ENCODE measurements around the gene CAPN3. TPM values are rescaled to one million over a fixed set of nuclear protein-coding genes. Genes with fewer than 3 reads are reported as not detected.

CAPN3 gene
- total and polyA plus RNA-seq, 2 donors (not counting 3 experiments of a cell fraction or from before 2014, with no cell fraction given), result 2.2 to 3.7 TPM

DNA sequence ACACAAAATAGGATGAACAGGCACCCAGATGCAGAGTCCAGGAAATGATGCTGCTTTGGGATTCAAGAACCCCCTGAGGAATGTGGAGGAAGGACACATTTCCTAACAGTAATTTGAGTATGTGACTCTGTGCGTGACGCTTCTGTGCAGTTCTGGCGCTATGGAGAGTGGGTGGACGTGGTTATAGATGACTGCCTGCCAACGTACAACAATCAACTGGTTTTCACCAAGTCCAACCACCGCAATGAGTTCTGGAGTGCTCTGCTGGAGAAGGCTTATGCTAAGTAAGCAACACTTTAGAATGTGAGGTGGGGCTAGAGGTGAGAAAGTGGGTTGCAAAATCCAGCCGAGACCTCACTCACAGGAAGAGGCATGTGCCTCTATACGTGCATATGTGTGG, 28.3 kb downstream of the CAPN3 start:
- H3K79me2 ChIP-seq (ENCODE audit: control insufficient read depth, insufficient read depth, low read length), result no peaks in the 10 kb centered on the region
- dilution Hi-C loops (cut with MboI; ENCODE audit: extremely low pct_ligation_motif_present, low sequenced_read_pairs), result no loop called here
- ChIA-PET CTCF (no interaction called here), POLR2A (no interaction called here)
- peaks cover 11% of the 10 kb centered on the region for H3K4me1 ChIP-seq (ENCODE audit: control insufficient read depth, extremely low read depth, insufficient read depth, low read length)
- intact Hi-C loops (cut with micrococcal nuclease), result loop anchor here (10.0 kb wide), 1 partner anchor 313 kb away; no protein-coding TSS in a partner anchor
- no peak overlapping the region for H3K27ac ChIP-seq (ENCODE audit: insufficient read depth, low read depth, low read length)
- H3K27me3 ChIP-seq (ENCODE audit: control insufficient read depth in 2 of 2, insufficient read depth in 2 of 2, low read length in 2 of 2), result peaks cover 0 to 6% of the 10 kb centered on the region in 2 experiments
- H3K4me2 ChIP-seq (ENCODE audit: insufficient read depth, low read length), result no peak overlapping the region
- H3K4me3 ChIP-seq (replicated peaks in 1 of 3; ENCODE audit: insufficient read depth in 1 of 3, low read depth in 1 of 3, low read length in 3 of 3), result no peak overlapping the region
- no peaks in the 10 kb centered on the region for H3K9me1 ChIP-seq (replicated peaks; ENCODE audit: control insufficient read depth, extremely low read depth, insufficient read depth, low read length)
- BruUV-seq (replicated peaks), result no TSS peak
- TF ChIP-seq GATA2 (IDR thresholded peaks at IDR 0.05; ENCODE audit: insufficient read depth, insufficient read length, low read depth, low read length) (no peak), MYC (IDR thresholded peaks at IDR 0.05; ENCODE audit: low read depth, low read length) (no peak)
- no peak for DNase-seq (ENCODE audit: low read depth, low spot score)
- no peaks in the 10 kb centered on the region for H3K9me3 ChIP-seq (replicated peaks; ENCODE audit: control insufficient read depth, insufficient read depth, low read length)
- FAIRE-seq, result no peak
- no peaks in the 10 kb centered on the region for H3K36me3 ChIP-seq (ENCODE audit: control insufficient read depth in 2 of 2, extremely low read depth in 1 of 2, insufficient read depth in 2 of 2, low read length in 2 of 2)
- no peak overlapping the region for H2AFZ ChIP-seq (ENCODE audit: low read depth, low read length)
- no peaks in the 10 kb centered on the region for H4K20me1 ChIP-seq (replicated peaks; ENCODE audit: control insufficient read depth, extremely low read depth, insufficient read depth, low read length)
- H3K9ac ChIP-seq (replicated peaks; ENCODE audit: extremely low read depth, insufficient read depth, low read length), result no peak overlapping the region

DNA sequence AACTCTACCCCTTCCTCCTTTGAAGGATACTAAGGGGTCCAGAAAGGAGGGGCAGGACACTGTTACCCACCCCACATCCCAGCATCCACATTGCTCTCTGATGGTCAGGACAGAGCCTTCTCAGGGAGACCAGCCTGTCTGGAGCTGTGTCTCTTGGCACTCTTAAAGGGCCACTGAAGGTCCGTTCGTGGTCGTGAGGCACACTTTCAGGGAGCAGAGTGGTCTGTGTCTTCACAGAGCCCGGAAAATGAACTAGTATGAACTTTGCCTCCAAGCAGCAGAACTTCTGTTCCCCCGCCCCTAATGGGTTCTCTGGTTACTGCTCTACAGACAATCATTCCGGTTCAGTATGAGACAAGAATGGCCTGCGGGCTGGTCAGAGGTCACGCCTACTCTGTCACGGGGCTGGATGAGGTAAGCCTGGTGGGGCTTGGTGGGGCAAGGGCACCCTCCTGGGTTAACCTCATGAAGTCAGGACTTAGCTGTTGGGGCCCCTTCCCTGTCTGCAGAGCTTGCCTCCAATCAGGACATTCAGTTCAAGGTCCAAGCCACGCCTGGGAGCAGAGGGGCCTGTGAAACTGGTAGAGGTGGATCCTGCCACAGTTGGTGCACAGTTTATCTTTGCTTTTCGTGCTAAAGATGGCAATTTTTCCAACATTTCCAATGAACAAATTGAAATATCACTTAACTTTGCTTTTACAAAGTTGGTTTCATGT, 33.2 kb downstream of the CAPN3 start:
- H3K9me3 ChIP-seq (replicated peaks; ENCODE audit: control insufficient read depth, insufficient read depth, low read length), result no peaks in the 10 kb centered on the region
- no peak overlapping the region for H2AFZ ChIP-seq (ENCODE audit: low read depth, low read length)
- H3K4me2 ChIP-seq (ENCODE audit: insufficient read depth, low read length), result no peak overlapping the region
- ChIA-PET CTCF (interaction anchor here (1.1 to 2.2 kb wide), 2 partner anchors 16 to 254 kb away, joined by 4 read pairs; no protein-coding TSS in a partner anchor), POLR2A (no interaction called here)
- no peak for TF ChIP-seq POLR2A (IDR thresholded peaks at IDR 0.05; ENCODE audit: low read depth, low read length)
- TF ChIP-seq, protein P1, sequence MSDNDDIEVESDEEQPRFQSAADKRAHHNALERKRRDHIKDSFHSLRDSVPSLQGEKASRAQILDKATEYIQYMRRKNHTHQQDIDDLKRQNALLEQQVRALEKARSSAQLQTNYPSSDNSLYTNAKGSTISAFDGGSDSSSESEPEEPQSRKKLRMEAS (IDR thresholded peaks at IDR 0.05; ENCODE audit: insufficient read depth, insufficient read length), result no peak
- no peak for TF ChIP-seq MYC (IDR thresholded peaks at IDR 0.05; ENCODE audit: low read depth, low read length)
- TF ChIP-seq POLR2AphosphoS5 (IDR thresholded peaks at IDR 0.05; ENCODE audit: insufficient read depth, low read depth, low read length), result no peak
- no peak for TF ChIP-seq JUN (IDR thresholded peaks at IDR 0.05; ENCODE audit: borderline replicate concordance, insufficient read depth, insufficient read length, low read depth)
- TF ChIP-seq, protein P2, sequence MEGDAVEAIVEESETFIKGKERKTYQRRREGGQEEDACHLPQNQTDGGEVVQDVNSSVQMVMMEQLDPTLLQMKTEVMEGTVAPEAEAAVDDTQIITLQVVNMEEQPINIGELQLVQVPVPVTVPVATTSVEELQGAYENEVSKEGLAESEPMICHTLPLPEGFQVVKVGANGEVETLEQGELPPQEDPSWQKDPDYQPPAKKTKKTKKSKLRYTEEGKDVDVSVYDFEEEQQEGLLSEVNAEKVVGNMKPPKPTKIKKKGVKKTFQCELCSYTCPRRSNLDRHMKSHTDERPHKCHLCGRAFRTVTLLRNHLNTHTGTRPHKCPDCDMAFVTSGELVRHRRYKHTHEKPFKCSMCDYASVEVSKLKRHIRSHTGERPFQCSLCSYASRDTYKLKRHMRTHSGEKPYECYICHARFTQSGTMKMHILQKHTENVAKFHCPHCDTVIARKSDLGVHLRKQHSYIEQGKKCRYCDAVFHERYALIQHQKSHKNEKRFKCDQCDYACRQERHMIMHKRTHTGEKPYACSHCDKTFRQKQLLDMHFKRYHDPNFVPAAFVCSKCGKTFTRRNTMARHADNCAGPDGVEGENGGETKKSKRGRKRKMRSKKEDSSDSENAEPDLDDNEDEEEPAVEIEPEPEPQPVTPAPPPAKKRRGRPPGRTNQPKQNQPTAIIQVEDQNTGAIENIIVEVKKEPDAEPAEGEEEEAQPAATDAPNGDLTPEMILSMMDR (IDR thresholded peaks at IDR 0.05; ENCODE audit: extremely low read depth in 1 of 2, insufficient read depth in 1 of 2, low read depth in 1 of 2, low read length in 2 of 2), result no peak
- no peak for TF ChIP-seq GATA2 (IDR thresholded peaks at IDR 0.05; ENCODE audit: insufficient read depth, insufficient read length, low read depth, low read length)
- TF ChIP-seq FOS (IDR thresholded peaks at IDR 0.05; ENCODE audit: borderline replicate concordance, insufficient read depth, low read length), result no peak
- no peak for TF ChIP-seq EZH2 (IDR thresholded peaks at IDR 0.05; ENCODE audit: borderline replicate concordance, low read depth, low read length, severe bottlenecking)
- no peaks in the 10 kb centered on the region for H3K36me3 ChIP-seq (ENCODE audit: control insufficient read depth in 2 of 2, extremely low read depth in 1 of 2, insufficient read depth in 2 of 2, low read length in 2 of 2)
- intact Hi-C loops (cut with micrococcal nuclease), result no loop called here
- dilution Hi-C loops (cut with MboI; ENCODE audit: extremely low pct_ligation_motif_present, low sequenced_read_pairs), result no loop called here
- no peak overlapping the region for H3K4me3 ChIP-seq (replicated peaks in 1 of 3; ENCODE audit: insufficient read depth in 1 of 3, low read depth in 1 of 3, low read length in 3 of 3)
- H3K4me1 ChIP-seq (ENCODE audit: control insufficient read depth, extremely low read depth, insufficient read depth, low read length), result no peaks in the 10 kb centered on the region
- no peak overlapping the region for H3K9ac ChIP-seq (replicated peaks; ENCODE audit: extremely low read depth, insufficient read depth, low read length)
- DNase-seq (ENCODE audit: low read depth, low spot score) (no peak), FAIRE-seq (no peak)
- H4K20me1 ChIP-seq (replicated peaks; ENCODE audit: control insufficient read depth, extremely low read depth, insufficient read depth, low read length), result no peaks in the 10 kb centered on the region
- H3K27me3 ChIP-seq (ENCODE audit: control insufficient read depth in 2 of 2, insufficient read depth in 2 of 2, low read length in 2 of 2), result peaks cover 0 to 6% of the 10 kb centered on the region in 2 experiments
- no TSS peak for BruUV-seq (replicated peaks)
- no peak overlapping the region for H3K27ac ChIP-seq (ENCODE audit: insufficient read depth, low read depth, low read length)
- no peaks in the 10 kb centered on the region for H3K79me2 ChIP-seq (ENCODE audit: control insufficient read depth, insufficient read depth, low read length)
- no peaks in the 10 kb centered on the region for H3K9me1 ChIP-seq (replicated peaks; ENCODE audit: control insufficient read depth, extremely low read depth, insufficient read depth, low read length)

Data from endothelial cell of umbilical vein (primary cell).